HFF-Myc (cell line): Measurements from ENCODE around the gene POU2F2.

Experiments
- DNase-seq: peaks from one replicate; pipeline ENCODE4 v3.0.0-alpha.2; 2011; ENCODE audit warnings: low read depth; ENCODE audit errors: extremely low read depth
- H3K4me3 ChIP-seq: replicated peaks from 2 replicates; pipeline ENCODE4 v1.5.1; 2011; ENCODE audit warnings: low read depth, mild to moderate bottlenecking, control low read depth, low read length
- CTCF ChIP-seq: IDR thresholded peaks from 2 replicates; pipeline ENCODE4 v1.5.1; 2012; ENCODE audit warnings: mild to moderate bottlenecking, low read depth, low read length, control low read depth; ENCODE audit errors: missing control alignments

The POU2F2 gene

GRCh38 chr19:42168206-42168605, 36.0 kb upstream of the POU2F2 start:
- DNase-seq = no peak
- TF ChIP-seq CTCF = no peak
- H3K4me3 ChIP-seq = no peak overlapping the region

GRCh38 chr19:42166316-42166715, 34.1 kb upstream of the POU2F2 start:
- no peak for DNase-seq
- TF ChIP-seq CTCF = no peak
- no peak overlapping the region for H3K4me3 ChIP-seq

- TF ChIP-seq CTCF = no peak
- H3K4me3 ChIP-seq = no peak overlapping the region
- DNase-seq = no peak
Observed at GRCh38 chr19:42165146-42165545, 32.9 kb upstream of the POU2F2 start.

GRCh38 chr19:42161616-42162263, 29.5 kb upstream of the POU2F2 start:
- DNase-seq = no peak
- no peak overlapping the region for H3K4me3 ChIP-seq
- TF ChIP-seq CTCF = no peak

- TF ChIP-seq CTCF = no peak
- H3K4me3 ChIP-seq = no peak overlapping the region
- no peak for DNase-seq
Observed at GRCh38 chr19:42159942-42160341, 27.7 kb upstream of the POU2F2 start.

- DNase-seq = no peak
- no peak for TF ChIP-seq CTCF
- H3K4me3 ChIP-seq = no peak overlapping the region
Observed at GRCh38 chr19:42158926-42159325, 26.7 kb upstream of the POU2F2 start.

GRCh38 chr19:42156571-42156970, 24.3 kb upstream of the POU2F2 start:
- no peak for TF ChIP-seq CTCF
- no peak for DNase-seq
- H3K4me3 ChIP-seq = no peak overlapping the region
